Fibroblast of peridontal ligament (primary cell): Measurements from ENCODE around the gene GSE1.

Experiments
- DNase-seq: peaks from one replicate; pipeline ENCODE4 v3.0.0-alpha.2; 2010; ENCODE audit errors: extremely low read depth

Gene GSE1

DNA sequence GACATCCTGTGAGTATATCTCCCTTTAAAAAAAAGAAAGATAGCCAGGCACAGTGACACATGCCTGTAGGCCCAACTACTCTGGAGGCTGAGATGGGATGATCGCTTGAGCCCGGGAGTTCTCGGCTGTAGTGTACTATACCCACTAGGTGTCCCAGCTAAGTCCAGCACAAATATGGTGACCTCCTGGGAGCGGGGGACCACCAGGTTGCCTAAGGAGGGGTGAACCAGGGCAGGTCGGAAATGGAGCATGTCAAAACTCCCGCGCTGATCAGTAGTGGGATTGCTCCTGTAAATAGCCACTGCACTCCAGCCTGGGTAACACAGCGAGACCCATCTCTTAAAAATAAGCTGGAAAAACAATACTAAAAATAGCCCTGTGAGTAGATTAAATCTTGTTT, 46.2 kb downstream of the GSE1 start:
- DNase-seq: no peak

DNA sequence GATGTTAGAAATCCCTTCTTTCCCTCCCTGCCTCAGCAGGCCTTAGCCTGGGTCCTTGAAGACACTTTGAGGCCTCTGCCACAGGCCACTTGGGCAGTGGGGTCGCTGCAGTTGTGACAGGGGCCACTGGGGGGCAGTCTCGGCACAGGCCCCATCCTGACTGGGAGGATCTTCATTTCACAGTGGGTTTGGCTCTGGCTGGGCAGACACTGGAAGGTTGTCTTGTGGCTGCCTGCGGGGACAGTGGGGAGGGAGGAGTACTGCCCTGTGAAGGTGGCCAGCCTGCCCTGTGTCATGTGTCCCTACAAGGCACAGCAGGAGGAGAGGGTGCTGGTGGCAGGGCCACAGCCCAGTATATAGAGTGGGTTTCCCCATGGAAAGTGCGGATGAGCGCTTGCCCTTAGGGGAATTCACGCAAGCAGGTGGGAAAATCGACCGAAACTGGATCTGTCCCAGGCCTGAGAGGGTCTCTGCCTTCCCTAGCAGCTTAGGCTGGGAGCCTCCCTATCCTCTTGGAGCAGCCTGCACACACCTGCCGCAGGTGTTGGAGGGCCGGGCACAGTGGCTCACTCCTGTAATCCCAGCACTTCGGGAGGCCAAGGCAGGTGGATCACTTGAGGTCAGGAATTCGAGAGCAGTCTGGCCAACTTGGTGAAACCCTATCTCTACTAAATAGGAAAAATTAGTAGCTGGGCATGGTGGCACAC, 46.8 kb downstream of the GSE1 start:
- DNase-seq: peak; percentile 44

DNA sequence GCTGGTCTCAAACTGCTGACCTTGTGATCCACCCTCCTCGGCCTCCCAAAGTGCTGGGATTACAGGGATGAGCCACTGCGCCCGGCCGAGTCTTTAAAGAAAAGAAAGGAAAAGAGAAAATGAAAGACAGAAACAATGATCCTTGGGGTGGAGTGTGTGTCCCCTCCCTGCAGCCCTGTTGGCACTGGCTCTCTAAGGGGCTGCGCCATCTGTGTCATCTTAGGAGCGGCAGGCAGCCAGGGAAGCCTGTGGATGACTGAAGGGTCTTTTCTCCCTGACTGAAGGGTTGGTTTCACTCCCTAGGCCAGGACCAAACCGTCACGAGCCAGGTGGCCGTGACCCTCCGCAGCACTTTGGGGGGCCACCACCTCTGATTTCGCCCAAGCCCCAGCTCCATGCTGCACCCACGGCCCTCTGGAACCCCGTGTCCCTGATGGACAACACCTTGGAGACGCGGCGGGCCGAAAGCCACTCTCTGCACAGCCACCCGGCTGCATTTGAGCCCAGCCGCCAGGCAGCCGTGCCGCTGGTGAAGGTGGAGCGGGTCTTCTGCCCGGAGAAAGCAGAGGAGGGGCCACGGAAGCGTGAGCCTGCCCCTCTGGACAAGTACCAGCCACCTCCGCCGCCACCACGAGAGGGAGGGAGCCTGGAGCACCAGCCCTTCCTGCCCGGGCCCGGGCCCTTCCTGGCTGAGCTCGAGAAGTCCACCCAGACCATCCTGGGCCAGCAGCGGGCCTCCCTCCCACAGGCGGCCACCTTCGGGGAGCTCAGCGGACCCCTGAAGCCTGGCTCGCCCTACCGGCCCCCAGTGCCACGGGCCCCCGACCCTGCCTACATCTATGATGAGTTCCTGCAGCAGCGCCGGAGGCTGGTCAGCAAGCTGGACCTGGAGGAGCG, 48.0 kb downstream of the GSE1 start:
- DNase-seq: no peak

DNA sequence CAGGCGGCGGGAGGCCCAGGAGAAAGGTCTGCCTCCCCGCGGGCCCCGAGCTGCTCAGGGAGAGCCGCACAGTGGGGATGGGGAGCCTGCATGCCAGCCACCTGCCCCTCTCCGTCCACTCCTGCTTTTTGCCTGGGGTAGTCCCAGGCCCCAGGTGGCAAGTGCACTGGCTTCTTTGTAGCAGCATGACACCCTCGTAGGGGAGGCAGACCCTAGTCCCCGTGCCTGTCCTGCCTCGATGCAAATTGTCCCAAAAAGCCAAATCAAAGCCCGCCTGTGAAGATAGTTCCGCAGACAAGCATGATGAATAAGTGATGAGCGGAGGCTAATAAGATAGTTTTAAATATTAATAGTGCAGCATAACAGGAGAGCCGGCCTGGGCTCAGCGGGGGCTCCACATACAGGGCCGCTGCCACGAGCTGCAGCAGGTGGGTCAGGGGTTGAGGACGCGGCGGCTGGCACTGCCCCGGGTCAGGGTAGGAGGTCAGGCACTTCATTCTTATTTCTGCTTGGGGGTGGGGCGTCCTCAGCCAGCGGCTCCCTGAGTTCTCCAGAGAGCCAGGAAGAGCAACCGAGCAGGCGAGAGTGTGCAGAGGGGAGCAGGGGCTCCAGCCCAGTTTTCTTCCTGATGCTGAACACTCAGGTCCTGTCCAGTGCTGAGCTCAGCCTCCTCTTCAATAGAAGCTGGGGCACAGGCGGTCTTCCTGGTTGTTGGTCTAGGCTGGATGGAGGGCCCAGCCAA, 48.8 kb downstream of the GSE1 start:
- DNase-seq: no peak

DNA sequence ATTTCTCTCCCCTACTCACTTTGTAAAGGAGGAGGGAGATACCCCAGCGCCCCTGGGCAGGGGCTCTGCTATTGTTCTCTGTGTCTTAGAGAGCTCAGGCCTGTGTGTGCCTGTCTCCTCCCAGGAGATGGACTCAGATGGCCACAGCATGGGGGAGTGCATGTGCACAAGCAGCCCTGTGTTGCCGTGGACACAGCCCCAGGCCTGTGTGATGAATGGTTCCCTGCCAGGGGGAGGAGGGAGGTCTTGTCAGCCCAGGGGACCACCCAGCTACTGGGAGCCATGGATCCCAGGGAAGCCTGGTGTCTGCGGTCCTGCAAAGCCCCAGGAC, 49.3 kb downstream of the GSE1 start:
- DNase-seq: no peak

DNA sequence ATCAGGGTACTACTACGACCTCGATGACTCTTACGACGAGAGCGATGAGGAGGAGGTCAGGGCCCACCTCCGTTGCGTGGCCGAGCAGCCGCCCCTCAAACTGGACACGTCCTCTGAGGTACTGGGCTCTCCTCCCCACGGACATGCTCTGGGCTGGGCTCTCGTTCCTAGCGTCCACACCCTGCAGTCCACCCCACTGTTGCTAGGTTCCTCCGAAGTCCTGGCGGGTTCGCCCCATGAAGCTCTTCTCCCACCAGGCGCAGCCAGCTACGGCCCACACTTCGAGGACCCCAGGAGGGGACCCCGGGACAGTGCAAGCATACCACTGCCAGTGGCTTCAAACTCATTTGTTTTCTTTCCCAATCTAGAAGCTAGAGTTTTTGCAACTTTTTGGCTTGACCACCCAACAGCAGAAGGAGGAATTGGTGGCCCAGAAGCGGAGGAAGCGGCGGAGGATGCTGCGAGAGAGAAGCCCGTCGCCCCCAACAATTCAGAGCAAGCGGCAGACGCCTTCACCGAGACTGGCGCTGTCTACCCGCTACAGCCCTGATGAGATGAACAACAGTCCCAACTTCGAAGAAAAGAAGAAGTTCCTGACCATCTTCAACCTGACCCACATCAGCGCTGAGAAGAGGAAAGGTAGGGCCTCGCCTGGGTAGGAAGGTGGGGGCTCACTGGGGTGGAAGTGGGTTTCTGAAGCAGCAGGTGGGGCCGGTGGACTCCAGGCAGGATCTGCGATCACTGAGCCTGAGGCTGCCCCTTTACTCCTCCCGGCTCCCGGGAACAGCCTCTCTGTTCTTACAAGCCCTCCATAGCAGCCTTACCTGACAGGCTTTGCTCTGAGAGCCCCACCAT, 50.1 kb downstream of the GSE1 start:
- DNase-seq: no peak

DNA sequence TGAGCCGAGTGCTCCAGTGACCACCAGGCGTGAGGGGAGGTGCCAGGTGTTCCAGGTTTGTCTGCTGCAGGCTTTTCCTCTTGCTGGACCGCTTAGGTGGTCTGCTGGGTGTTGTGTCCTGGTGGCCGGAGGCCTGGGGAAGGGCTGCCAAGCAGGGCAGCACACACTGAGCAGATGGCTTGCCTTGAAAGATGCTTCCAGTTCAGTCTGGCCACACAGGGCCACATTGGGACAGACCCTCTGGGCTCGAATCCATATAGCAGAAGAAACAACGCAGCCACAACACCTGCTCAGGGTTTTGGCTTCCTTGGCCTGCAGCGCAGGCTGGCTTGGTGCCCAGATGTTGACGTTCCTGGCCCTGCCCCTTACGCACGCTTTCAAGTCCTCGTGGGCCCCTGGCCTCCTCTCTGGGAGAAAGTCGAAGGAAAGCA, 50.8 kb downstream of the GSE1 start:
- no peak for DNase-seq

DNA sequence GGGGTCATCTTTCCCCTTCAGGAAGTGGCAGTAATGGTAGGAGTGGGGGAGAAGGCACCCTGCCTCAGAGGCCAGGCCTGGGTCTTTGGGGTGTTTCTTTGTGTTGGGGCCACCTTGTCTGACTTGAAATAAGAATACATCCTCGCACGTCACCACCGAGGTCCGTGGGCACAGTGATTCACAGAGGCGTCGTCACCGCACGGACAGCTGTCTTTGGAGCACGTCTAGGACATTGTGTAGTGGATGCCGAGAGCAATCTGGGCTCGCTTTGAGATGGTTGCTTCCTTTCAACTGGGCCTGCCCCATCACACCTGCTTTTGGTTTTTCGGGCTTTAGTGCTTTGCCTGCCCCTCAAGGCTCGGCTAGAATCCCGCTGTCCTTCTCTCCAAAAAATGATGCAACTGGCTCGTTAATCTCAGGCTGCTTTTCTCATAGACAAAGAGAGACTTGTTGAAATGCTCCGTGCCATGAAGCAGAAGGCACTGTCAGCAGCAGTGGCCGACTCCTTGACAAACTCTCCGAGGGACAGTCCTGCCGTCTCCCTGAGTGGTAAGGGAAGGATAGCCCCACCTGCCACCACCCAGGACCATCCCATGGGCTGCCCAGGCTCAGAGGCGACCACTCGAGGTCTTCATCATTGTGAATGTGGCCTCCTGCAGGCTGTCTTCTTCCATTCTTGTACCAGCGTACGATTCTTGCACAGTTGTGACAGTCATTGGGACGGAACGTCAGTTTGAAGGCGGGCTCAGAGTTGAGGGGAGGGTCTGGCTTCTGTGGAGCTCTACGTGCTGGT, 51.7 kb downstream of the GSE1 start:
- DNase-seq: no peak

DNA sequence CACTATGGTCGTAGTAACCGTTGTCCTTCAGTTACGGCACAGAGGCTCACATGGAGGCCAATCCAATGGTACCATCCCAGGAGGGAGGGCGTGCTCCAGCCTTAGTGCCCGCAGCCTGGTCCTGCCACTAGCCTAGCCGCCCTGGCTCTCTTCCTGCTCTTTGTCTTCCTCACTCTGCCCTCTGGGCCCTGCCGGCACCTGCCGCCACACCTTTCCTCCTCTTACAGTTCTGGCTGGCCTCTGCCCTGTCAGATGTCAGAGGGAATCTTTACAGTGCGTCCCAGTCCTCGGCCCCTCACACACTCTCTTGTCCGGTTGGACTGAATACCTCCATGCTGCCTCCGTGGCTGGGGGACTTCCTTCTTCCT, 52.2 kb downstream of the GSE1 start:
- DNase-seq: no peak

DNA sequence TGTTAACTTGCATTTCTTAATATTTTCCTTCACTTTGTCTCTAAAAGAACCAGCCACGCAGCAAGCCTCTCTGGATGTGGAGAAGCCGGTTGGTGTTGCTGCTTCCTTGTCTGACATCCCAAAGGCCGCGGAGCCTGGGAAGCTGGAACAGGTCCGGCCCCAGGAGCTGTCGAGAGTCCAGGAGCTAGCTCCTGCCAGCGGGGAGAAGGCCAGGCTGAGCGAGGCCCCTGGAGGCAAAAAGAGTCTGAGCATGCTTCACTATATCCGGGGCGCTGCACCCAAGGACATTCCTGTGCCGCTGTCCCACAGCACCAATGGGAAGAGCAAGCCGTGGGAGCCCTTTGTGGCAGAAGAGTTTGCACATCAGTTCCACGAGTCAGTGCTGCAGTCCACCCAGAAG, 52.8 kb downstream of the GSE1 start:
- no peak for DNase-seq

DNA sequence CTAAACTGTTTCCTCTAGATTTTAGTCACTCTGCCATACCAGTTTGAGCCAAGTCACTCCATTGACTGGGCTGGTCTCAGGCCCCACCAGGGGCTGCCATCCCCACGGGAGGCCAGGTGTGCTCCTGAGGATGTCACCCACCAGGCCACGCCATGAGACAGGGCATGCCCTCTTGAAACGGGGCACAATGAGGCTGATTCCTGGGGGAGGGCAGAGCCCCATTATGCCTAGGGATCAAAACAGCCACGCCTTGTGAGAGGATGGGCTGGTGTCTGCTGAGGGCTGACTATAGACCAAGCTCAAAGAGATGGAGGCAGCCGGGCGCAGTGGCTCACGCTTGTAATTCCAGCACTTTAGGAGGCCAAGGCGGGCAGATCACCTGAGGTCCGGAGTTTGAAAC, 54.1 kb downstream of the GSE1 start:
- no peak for DNase-seq

DNA sequence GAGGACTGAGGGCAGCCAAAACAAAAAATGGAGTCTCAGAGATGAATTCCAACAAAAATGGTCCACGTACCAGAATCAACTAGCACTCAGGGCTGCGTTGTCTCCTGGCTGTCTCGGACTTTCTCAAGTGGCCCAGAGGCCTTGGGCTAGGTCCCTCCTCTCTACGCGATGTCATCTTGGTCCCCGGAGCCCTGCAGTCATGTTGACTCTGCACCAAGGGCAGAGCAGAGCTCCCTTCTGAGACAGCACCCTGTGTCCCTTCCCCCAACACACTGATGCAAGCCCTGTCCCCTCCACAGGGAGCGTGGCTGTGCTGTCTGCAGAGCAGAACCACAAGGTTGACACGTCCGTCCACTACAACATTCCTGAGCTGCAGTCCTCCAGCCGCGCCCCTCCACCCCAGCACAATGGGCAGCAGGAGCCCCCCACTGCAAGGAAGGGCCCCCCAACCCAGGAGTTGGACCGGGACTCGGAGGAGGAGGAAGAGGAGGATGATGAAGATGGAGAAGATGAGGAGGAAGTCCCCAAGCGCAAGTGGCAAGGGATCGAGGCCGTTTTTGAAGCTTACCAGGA, 54.8 kb downstream of the GSE1 start:
- no peak for DNase-seq

DNA sequence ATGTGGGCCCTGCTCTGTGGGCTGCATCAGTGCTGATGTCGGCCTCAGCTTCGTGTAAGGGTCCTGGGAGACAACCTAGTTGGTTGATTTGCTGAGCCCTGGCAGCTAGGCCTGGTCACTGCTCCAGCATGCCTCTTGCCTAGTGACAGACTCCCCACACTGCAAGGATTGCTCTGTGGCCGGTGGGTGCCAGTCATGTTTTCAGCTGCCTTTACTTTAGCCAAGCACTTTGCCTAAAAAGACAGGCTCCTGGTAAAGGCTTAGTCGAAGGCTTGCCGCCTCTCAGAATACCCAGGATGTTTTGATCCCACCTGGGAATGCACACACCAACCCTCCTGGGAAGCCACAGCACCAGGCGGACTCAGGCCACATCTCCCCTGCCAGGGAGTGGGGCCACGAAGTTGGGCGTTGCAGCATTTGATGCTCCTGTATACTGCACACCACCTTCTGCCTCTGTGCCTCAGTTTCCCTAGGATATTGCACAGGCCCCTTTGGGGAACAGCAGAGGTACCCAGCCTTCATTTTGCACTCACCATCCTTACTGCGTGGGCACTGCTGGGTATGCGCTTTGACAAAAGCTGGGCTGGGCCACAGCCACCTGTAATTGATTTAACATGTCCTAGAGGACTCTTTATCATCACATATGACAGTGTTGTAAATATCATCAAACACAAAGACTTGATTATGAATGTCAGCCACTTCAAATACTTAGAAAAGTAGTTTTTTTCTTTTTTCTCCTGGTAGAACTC, 55.7 kb downstream of the GSE1 start:
- DNase-seq: no peak

DNA sequence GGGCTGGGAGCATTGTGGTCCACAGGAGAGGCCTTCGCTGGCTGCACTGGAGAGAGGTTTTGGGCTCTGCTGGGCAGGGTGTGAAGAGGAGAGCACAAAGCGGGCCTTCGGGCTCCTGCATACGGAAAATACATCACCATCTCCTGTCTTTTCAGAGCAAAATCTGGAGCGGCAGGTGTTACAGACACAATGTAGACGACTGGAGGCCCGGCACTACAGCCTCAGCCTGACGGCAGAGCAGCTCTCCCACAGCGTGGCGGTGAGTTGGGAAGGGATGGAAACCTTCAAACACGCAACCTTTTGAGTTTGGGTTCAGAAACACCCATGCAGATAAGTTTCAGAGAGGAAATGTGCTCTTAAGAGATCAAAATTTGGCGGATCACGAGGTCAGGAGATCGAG, 57.7 kb downstream of the GSE1 start:
- no peak for DNase-seq

DNA sequence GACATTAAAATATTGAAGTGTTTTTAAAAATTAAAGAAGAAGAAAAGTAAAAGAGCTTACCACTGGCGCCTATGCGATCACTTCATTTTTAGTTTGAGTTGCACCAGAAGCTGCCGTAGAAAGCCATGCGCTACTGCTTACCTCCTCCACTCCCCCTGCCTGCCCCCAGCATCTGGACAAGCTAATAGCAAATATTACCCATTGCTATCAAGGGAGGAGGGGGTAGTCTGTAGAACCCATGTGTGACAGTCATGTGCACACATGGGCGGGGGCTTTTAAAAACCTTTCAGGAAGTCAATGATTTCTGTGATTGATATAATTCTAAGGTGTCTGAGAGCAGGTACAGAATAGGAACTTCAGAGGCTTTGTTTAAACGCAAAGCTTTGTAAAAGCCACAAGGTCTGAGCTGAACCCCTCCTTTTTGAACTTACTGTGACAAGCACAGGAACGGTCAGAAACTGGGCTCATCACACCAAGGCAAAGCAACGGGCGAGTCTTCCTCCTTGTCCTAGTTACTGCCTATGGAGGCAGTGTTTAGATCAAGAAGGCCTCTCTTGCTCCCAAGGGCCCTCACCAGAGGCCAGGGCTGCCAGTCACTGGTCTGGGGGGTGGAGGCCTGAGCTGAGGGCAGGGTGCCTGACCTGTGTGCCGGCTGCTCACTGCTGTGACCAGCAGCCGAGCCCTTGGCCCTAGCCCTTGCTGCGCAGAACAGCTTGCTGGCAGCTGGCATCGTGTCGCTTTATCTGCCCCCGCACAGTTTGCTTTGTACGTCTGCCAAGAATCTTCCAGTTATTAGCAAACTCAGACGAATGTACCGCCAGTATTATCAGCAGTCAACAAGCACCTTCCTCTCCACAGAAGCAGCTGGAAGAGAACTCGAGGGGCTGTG, 60.7 kb downstream of the GSE1 start:
- no peak for DNase-seq

DNA sequence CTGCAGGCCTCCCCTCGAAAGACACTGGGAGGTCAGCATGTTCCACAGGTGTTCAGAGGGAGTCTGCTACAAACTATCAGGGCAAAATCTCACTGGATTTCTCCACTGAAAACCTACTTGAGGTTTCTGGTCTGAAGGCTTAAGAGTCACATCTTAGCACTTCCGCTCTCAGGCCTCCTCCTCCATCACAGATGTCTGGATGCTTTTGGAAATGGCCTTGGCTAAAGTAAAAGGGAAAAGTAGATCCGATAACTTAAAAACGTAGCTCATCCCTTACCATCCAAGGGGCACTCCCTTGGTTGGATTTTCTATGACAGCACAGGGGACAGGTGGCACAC, 61.3 kb downstream of the GSE1 start:
- DNase-seq: no peak

DNA sequence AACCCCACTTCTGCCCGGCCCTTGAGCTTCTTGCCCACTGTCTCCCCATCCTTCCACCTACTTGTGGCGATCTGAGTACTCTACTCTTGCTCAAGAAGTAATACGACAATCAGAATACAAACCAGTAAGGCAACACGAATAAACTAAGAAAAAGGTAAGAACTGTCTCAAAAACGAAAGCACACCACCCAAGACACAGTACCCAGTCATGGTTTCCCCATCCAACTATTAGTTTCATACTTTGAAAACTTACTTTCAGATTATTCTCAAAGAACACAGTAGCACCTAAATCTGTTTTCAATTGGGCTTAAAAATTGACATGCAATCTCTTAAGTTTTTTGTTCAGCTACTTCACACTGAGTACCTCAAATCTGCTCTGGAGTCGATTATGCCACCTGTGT, 61.7 kb downstream of the GSE1 start:
- DNase-seq: no peak

DNA sequence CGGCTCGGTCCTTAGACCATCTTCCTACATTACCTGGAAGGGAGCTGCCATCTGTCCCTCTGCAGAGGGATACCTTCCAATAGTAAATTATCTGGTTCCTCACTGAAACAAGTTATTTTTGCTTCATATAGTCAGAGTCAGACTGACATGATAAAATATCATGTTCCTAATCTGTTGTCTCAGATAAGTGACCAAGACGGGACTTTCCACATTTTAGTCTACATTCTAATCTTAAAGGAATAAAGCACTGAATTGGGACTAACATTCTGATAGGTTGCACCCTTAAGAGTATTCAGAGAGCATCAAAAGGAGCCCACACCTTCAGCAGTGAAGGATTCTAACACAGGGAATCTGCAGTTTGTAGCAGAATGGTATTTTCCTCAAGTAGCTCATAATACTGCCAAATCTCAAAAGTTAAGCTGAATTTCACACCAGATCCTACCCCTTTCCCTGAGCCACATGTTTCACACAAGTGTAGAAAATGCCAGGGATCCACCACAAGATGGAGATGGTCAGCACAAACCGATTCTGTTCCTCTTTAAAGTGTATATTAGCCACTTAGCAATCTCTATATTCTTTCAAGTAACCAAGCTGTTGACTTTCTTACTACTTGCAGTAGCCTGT, 62.2 kb downstream of the GSE1 start:
- peak; percentile 48 for DNase-seq

DNA sequence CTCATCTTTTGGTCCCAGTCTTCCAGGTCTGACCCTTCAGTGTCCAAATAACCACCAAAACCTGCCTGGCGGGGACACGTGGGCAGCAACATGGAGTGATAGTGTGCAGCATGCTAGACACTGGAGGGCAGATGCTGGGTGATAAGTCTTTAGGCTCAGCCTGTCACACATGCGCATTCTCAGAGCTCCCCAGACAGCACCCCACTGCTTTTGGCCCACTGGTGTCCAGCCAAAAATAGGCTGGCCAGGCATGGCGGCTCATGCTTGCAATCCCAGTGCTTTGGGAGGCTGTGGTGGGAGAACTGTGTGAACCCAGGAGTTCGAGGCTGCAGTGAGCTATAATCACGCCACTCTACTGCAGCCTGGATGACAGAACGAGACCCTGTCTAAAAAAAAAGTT, 63.3 kb downstream of the GSE1 start:
- DNase-seq: no peak
